ENCODE data around the gene PROZ.

DNA sequence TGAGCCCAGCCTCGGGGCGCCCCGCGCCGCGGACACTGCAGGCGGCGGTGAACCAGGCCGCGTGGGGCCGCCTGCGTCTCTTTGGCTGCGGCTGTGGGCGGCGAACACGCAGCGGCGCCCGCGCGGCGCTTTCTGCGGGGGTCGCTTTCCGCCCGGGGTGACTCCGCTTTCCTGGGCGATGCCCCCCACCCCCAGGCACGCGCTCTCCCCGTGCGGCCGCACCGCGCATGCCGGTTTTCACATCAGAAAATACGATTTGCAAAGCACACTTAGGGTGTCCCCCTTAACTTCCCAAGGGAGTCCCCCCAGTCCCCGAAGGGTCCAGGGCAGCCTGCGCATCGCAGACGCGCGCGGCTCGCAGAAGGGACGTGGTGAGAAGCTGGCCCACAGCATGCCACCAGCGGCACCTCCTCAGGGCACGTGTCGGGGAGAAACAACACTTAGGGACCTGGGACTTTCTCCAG, 47.6 kb upstream of the PROZ start:
- TF ChIP-seq, protein P1, sequence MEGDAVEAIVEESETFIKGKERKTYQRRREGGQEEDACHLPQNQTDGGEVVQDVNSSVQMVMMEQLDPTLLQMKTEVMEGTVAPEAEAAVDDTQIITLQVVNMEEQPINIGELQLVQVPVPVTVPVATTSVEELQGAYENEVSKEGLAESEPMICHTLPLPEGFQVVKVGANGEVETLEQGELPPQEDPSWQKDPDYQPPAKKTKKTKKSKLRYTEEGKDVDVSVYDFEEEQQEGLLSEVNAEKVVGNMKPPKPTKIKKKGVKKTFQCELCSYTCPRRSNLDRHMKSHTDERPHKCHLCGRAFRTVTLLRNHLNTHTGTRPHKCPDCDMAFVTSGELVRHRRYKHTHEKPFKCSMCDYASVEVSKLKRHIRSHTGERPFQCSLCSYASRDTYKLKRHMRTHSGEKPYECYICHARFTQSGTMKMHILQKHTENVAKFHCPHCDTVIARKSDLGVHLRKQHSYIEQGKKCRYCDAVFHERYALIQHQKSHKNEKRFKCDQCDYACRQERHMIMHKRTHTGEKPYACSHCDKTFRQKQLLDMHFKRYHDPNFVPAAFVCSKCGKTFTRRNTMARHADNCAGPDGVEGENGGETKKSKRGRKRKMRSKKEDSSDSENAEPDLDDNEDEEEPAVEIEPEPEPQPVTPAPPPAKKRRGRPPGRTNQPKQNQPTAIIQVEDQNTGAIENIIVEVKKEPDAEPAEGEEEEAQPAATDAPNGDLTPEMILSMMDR (IDR thresholded peaks at IDR 0.05; ENCODE audit: low read depth, low read length) = no peak
- no peak for TF ChIP-seq EZH2phosphoT487 (IDR thresholded peaks at IDR 0.05; ENCODE audit: low read depth)
